Mammary epithelial cell (primary cell): Measurements from ENCODE around the gene SIGMAR1.

Experiments
- EZH2 ChIP-seq: IDR thresholded peaks from 2 replicates; pipeline ENCODE4 v1.6.1; 2012; ENCODE audit warnings: low read length, inconsistent platforms, borderline replicate concordance
- TF ChIP-seq, protein P1 (sequence below), 2 donors: IDR thresholded peaks in 1 of 2; conservative IDR thresholded peaks in 1 of 2; 2 replicates each; pipeline ENCODE4 v1.5.1; 2011 to 2012; ENCODE audit warnings: inconsistent platforms in 2 of 2, low read length in 2 of 2, mild to moderate bottlenecking in 2 of 2, control low read depth in 1 of 2, low read depth in 1 of 2; ENCODE audit not compliant: insufficient read depth in 1 of 2; ENCODE audit errors: extremely low read depth in 1 of 2

DNA sequence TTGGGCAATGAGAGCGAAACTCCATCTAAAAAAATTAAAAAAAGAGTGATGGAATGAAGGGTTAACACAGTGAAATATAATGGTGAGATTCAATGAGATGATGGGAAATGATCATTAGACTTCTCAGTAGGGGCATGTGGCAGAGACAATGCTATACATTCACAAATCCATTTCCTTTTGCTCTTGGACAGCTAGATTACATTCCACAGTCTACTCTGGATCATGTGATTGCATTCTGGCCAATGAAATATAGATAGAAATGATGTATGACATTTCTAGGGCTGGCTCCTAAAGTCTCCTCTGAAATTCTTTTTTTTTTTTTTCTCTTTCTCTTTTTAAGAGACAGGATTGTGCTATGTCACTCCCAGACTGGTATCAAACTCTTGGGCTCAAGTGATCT is 5.1 kb upstream of the SIGMAR1 start:
- TF ChIP-seq, protein P1, sequence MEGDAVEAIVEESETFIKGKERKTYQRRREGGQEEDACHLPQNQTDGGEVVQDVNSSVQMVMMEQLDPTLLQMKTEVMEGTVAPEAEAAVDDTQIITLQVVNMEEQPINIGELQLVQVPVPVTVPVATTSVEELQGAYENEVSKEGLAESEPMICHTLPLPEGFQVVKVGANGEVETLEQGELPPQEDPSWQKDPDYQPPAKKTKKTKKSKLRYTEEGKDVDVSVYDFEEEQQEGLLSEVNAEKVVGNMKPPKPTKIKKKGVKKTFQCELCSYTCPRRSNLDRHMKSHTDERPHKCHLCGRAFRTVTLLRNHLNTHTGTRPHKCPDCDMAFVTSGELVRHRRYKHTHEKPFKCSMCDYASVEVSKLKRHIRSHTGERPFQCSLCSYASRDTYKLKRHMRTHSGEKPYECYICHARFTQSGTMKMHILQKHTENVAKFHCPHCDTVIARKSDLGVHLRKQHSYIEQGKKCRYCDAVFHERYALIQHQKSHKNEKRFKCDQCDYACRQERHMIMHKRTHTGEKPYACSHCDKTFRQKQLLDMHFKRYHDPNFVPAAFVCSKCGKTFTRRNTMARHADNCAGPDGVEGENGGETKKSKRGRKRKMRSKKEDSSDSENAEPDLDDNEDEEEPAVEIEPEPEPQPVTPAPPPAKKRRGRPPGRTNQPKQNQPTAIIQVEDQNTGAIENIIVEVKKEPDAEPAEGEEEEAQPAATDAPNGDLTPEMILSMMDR (conservative IDR thresholded peaks at IDR 0.05 in 1 of 2, IDR thresholded peaks at IDR 0.05 in 1 of 2; ENCODE audit: extremely low read depth in 1 of 2, insufficient read depth in 1 of 2, low read depth in 1 of 2, low read length in 2 of 2), result no peak
- no peak for TF ChIP-seq EZH2
